PC-9 (cell line): ENCODE results near the gene GSC. TPM values are rescaled to one million over a fixed set of nuclear protein-coding genes. Genes with fewer than 3 reads are reported as not detected.
A peak's percentile ranks its signal among the peaks of the same experiment; 100 is the strongest.
"Not testable (repeated sequence)": the region's sequence is repeated elsewhere in the genome, so short reads cannot be mapped to it uniquely, and the experiment has no call there.

Experiments used
- BruUV-seq: library from RNA; stranded (reverse); fragments of 400-500 nt; replicated peaks from 2 replicates; lab custom pipeline; 2021; lab: Mats Ljungman, UMichigan
- CTCF ChIA-PET: fragments of 300-600 bp; sonication (Branson Sonifier 250); formaldehyde crosslinking; loops from one replicate; lab custom pipeline; 2022; ENCODE audit warnings: antibody characterized with exemption; lab: Charles Lee
- POLR2A ChIA-PET: fragments of 300-600 bp; sonication (Branson Sonifier 250); formaldehyde crosslinking; loops from one replicate; lab custom pipeline; 2022; ENCODE audit warnings: antibody characterized with exemption; ENCODE audit not compliant: unreplicated experiment; lab: Charles Lee
- DNase-seq, 2 experiments: peaks; one replicate each; pipeline versions ENCODE4 v3.0.0 to v3.0.0-alpha.2; 2015 to 2022; ENCODE audit warnings: mixed read lengths in 1 of 2
- H2AFZ ChIP-seq: fragments of 200-600 bp; sonication (generic); 2 replicates; pipeline ENCODE4 v1.8.1; 2017; ENCODE audit warnings: antibody characterized with exemption
- H3F3A ChIP-seq: fragments of 200-600 bp; sonication (generic); 2 replicates; pipeline ENCODE4 v1.8.1; 2017; ENCODE audit warnings: antibody characterized with exemption, mild to moderate bottlenecking, low read depth; ENCODE audit not compliant: insufficient read depth
- H3K27ac ChIP-seq: fragments of 200-600 bp; sonication (generic); 2 replicates; pipeline ENCODE4 v1.6.1; 2016; ENCODE audit warnings: mixed run types
- H3K27me3 ChIP-seq: fragments of 200-600 bp; sonication (generic); 2 replicates; pipeline ENCODE4 v1.6.1; 2016; ENCODE audit warnings: low read depth, mixed run types; ENCODE audit not compliant: insufficient read depth
- H3K36me3 ChIP-seq: fragments of 200-600 bp; sonication (generic); 2 replicates; pipeline ENCODE4 v1.6.1; 2016; ENCODE audit warnings: low read depth, mixed run types
- H3K4me1 ChIP-seq: fragments of 200-600 bp; sonication (generic); replicated peaks from 2 replicates; pipeline ENCODE4 v1.6.1; 2016; ENCODE audit warnings: mixed run types; ENCODE audit not compliant: insufficient read depth
- H3K4me2 ChIP-seq: fragments of 200-600 bp; sonication (generic); 2 replicates; pipeline ENCODE4 v1.6.1; 2017; ENCODE audit warnings: mixed run types
- H3K4me3 ChIP-seq: fragments of 200-600 bp; sonication (generic); 2 replicates; pipeline ENCODE4 v1.6.1; 2016; ENCODE audit warnings: mixed run types
- H3K79me2 ChIP-seq: fragments of 200-600 bp; sonication (generic); 2 replicates; pipeline ENCODE4 v1.6.1; 2017; ENCODE audit warnings: low read depth, mixed run types
- H3K9me2 ChIP-seq: fragments of 200-600 bp; sonication (generic); 2 replicates; pipeline ENCODE4 v1.8.1; 2017; ENCODE audit warnings: mild to moderate bottlenecking; ENCODE audit not compliant: insufficient read depth
- H3K9me3 ChIP-seq: fragments of 200-600 bp; sonication (generic); 2 replicates; pipeline ENCODE4 v1.8.1; 2016; ENCODE audit warnings: low read depth; ENCODE audit not compliant: insufficient read depth
- H4K20me1 ChIP-seq: fragments of 200-600 bp; sonication (generic); 2 replicates; pipeline ENCODE4 v1.8.1; 2017; ENCODE audit not compliant: insufficient read depth
- EZH2 ChIP-seq: fragments of 200-600 bp; sonication (generic); IDR thresholded peaks from 2 replicates; pipeline ENCODE4 v1.8.0; 2017; ENCODE audit warnings: antibody characterized with exemption, low read depth
- intact Hi-C: fragments of 100-400 bp; cut with micrococcal nuclease; formaldehyde crosslinking; loops from one replicate; pipeline ENCODE4 v1.10.0; 2022; ENCODE audit not compliant: unreplicated experiment
- total RNA-seq: library from RNA; stranded (reverse); gene quantifications from 2 replicates; pipeline ENCODE4 v1.2.3, GENCODE V29; 2021
- TF ChIP-seq, protein P1 (sequence below): fragments of 200-600 bp; sonication (generic); conservative IDR thresholded peaks from 2 replicates; pipeline ENCODE4 v1.6.1; 2017; ENCODE audit warnings: mixed run types, antibody characterized with exemption, mild to moderate bottlenecking, moderate library complexity

The GSC gene
- total RNA-seq, 1 experiment from 2014 or later: not detected

DNA sequence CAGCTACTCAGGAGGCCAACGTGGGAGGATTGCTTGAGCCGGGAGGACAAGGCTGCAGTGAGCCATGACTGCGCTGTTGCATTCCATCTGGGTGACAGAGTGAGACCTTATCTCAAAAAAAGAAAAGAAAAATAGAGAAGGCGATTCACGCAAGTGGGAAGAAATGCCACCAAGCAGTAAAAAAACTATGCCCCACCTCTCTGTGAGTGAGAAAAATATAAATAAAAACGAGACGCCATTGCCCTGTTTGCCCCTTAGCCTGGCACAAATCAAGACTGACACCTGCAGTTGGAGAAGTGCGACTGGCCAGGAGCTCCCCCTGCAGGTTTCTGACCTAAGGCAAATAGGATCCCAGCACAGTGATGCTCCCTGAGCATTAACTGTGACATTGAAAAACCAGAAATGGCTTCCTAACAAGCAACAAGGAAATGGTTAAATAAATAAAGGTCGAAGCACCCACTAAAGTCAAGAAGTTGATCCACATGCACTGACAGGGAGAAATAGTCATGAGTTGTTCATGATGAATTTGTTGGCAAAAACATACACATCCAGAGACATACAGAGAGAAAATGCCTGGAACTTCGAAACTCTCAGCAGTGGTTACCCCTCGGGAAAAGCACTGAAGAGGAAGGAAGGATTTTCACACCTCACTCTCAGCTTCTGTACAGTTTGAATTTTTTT is 21.1 kb downstream of the GSC start:
- DNase-seq: peak in 1 of 2 experiments; percentile 1
- ChIA-PET CTCF (no interaction called here), POLR2A (no interaction called here)
- Histone ChIP-seq H2AFZ (no peak overlapping the region), H3K36me3 (no peaks in the 10 kb centered on the region), H4K20me1 (no peaks in the 10 kb centered on the region), H3K4me3 (no peak overlapping the region), H3F3A (no peaks in the 10 kb centered on the region), H3K9me3 (no peaks in the 10 kb centered on the region), H3K79me2 (no peaks in the 10 kb centered on the region), H3K27ac (no peak overlapping the region), H3K4me2 (no peak overlapping the region), H3K27me3 (peaks cover 34% of the 10 kb centered on the region; the same call in 1 of the 2 replicates), H3K4me1 (no peaks in the 10 kb centered on the region), H3K9me2 (no peaks in the 10 kb centered on the region)
- no TSS peak for BruUV-seq
- no peak for TF ChIP-seq EZH2
- TF ChIP-seq, protein P1, sequence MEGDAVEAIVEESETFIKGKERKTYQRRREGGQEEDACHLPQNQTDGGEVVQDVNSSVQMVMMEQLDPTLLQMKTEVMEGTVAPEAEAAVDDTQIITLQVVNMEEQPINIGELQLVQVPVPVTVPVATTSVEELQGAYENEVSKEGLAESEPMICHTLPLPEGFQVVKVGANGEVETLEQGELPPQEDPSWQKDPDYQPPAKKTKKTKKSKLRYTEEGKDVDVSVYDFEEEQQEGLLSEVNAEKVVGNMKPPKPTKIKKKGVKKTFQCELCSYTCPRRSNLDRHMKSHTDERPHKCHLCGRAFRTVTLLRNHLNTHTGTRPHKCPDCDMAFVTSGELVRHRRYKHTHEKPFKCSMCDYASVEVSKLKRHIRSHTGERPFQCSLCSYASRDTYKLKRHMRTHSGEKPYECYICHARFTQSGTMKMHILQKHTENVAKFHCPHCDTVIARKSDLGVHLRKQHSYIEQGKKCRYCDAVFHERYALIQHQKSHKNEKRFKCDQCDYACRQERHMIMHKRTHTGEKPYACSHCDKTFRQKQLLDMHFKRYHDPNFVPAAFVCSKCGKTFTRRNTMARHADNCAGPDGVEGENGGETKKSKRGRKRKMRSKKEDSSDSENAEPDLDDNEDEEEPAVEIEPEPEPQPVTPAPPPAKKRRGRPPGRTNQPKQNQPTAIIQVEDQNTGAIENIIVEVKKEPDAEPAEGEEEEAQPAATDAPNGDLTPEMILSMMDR: peak; percentile 46; the same call in 1 of the 2 replicates
- intact Hi-C loops: no loop called here

DNA sequence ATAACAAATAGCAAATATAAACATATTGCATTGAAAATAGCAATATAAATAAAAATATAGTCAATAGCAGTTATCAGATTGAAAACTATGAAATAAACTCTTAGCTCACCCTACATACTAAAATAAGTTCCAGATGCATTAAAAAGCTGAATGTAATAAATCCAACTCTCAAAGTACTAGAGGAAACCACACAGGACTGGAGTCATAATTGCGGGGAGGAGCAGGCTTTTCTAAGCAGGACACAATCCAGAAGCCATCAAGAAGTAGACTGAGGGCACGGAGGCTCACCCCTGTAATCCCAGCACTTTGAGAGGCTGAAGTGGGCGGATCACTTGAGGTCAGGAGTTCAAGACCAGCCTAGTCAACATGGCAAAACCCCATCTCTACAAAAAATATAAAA is 22.2 kb downstream of the GSC start:
- DNase-seq: no peak
- TF ChIP-seq, protein P1: no peak
- TF ChIP-seq EZH2: no peak
- Histone ChIP-seq H4K20me1 (no peaks in the 10 kb centered on the region), H3K79me2 (no peaks in the 10 kb centered on the region), H3K9me3 (no peaks in the 10 kb centered on the region), H2AFZ (no peak overlapping the region), H3K9me2 (no peaks in the 10 kb centered on the region), H3K36me3 (no peaks in the 10 kb centered on the region), H3K4me1 (no peaks in the 10 kb centered on the region), H3K4me3 (no peak overlapping the region), H3K27me3 (peaks cover 29% of the 10 kb centered on the region; the same call in 1 of the 2 replicates), H3K4me2 (no peak overlapping the region), H3K27ac (no peak overlapping the region), H3F3A (no peaks in the 10 kb centered on the region)
- no TSS peak for BruUV-seq
- CTCF ChIA-PET: no interaction called here
- intact Hi-C loops: no loop called here
- POLR2A ChIA-PET: no interaction called here

DNA sequence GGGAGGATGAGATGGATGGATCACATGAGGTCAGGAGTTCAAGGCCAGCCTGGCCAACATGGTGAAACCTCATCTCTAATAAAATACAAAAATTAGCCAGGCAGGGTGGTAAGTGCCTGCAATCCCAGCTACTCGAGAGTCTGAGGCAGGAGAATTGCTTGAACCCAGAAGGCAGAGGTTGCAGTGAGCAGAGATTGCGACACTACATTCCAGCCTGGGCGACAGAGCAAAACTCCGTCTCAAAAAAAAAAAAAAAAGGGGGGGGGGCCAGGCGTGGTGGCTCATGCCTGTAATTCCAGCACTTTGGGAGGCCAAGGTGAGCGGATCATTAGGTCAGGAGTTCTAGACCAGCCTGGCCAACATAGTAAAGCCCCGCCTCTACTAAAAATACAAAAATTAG is 22.8 kb downstream of the GSC start:
- H3K4me3 ChIP-seq, CTCF ChIA-PET, H3K4me2 ChIP-seq, DNase-seq, H3K36me3 ChIP-seq, H3K9me2 ChIP-seq, H4K20me1 ChIP-seq, H3K4me1 ChIP-seq, H2AFZ ChIP-seq, intact Hi-C loops, H3K79me2 ChIP-seq, H3F3A ChIP-seq, POLR2A ChIA-PET, BruUV-seq, H3K27ac ChIP-seq, H3K9me3 ChIP-seq: not testable (repeated sequence)
- H3K27me3 ChIP-seq: peaks cover 25% of the 10 kb centered on the region; the same call in 1 of the 2 replicates
